HG03571 (cell line): Measurements from ENCODE around the gene PROC.
"Not testable (repeated sequence)": the region's sequence is repeated elsewhere in the genome, so short reads cannot be mapped to it uniquely, and the experiment has no call there.

ENCODE experiments used
- ATAC-seq: cut with Tn5 transposase; IDR thresholded peaks from one replicate; pipeline ENCODE4 v1.9.1; 2021; ENCODE audit not compliant: unreplicated experiment

Gene PROC

GRCh38 chr2:127425540-127426490 is 7.6 kb downstream of the PROC start:
- no peak for ATAC-seq

DNA sequence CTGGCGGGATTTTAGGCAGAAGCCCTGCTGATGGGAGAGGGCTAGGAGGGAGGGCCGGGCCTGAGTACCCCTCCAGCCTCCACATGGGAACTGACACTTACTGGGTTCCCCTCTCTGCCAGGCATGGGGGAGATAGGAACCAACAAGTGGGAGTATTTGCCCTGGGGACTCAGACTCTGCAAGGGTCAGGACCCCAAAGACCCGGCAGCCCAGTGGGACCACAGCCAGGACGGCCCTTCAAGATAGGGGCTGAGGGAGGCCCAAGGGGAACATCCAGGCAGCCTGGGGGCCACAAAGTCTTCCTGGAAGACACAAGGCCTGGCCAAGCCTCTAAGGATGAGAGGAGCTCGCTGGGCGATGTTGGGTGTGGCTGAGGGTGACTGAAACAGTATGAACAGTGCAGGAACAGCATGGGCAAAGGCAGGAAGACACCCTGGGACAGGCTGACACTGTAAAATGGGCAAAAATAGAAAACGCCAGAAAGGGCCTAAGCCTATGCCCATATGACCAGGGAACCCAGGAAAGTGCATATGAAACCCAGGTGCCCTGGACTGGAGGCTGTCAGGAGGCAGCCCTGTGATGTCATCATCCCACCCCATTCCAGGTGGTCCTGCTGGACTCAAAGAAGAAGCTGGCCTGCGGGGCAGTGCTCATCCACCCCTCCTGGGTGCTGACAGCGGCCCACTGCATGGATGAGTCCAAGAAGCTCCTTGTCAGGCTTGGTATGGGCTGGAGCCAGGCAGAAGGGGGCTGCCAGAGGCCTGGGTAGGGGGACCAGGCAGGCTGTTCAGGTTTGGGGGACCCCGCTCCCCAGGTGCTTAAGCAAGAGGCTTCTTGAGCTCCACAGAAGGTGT is 8.5 kb downstream of the PROC start:
- ATAC-seq, result no peak

DNA sequence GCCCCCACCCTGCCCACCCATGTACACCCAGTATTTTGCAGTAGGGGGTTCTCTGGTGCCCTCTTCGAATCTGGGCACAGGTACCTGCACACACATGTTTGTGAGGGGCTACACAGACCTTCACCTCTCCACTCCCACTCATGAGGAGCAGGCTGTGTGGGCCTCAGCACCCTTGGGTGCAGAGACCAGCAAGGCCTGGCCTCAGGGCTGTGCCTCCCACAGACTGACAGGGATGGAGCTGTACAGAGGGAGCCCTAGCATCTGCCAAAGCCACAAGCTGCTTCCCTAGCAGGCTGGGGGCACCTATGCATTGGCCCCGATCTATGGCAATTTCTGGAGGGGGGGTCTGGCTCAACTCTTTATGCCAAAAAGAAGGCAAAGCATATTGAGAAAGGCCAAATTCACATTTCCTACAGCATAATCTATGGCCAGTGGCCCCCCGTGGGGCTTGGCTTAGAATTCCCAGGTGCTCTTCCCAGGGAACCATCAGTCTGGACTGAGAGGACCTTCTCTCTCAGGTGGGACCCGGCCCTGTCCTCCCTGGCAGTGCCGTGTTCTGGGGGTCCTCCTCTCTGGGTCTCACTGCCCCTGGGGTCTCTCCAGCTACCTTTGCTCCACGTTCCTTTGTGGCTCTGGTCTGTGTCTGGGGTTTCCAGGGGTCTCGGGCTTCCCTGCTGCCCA is 9.3 kb downstream of the PROC start:
- ATAC-seq, result no peak

GRCh38 chr2:127428057-127428814 is 10.0 kb downstream of the PROC start:
- no peak for ATAC-seq

- no peak for ATAC-seq
These were observed 10.5 kb downstream of the PROC start for GRCh38 chr2:127428815-127429109.

- ATAC-seq, result no peak
These were observed 11.1 kb downstream of the PROC start for GRCh38 chr2:127429291-127429690.

- no peak for ATAC-seq
These were observed 11.7 kb downstream of the PROC start for GRCh38 chr2:127429844-127430425.

- no peak for ATAC-seq
These were observed 13.3 kb downstream of the PROC start for GRCh38 chr2:127431408-127432023.

GRCh38 chr2:127434515-127434914 is 16.3 kb downstream of the PROC start:
- ATAC-seq, result no peak

DNA sequence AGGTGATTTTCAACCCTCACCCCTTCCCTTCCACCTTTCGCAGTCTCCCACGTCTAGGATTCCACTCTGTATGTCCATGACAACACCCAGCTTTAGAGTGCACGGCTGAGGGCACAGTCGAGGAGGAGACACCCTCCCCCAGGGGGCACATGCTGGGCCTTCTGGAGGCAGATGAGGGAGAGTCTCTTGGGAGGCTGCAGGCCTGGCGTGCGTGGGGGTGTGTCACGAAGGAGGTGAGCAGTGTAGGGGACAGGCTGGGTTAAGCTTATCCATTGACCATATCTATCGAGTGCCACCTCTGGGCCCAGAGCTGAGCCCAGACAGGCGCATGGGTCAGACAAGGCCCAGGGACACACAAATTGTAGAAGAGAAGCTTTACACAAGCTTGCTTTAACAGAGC is 18.8 kb downstream of the PROC start:
- no peak for ATAC-seq

- no peak for ATAC-seq
These were observed 19.8 kb downstream of the PROC start for GRCh38 chr2:127437781-127438726.

DNA sequence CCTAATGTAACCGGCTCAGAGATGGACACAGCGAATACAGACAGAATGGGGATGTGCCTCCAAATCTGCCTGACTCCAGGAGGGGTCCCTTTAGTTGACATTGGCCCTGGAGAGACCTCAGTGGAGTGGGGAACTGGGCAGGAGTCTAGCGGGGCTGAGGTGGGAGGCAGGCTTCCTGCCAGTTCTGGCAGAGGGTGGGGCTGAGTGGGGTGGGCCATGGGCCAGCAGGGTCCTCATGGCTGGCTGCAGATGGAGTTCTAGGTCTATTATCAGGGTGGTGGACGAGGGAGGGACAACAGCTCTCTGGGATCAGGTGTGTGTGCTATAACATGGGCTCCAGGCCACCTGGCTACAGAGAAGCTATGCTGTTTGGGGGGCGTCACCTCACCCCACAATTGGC is 21.1 kb downstream of the PROC start:
- no peak for ATAC-seq

GRCh38 chr2:127448526-127448925 is 30.3 kb downstream of the PROC start:
- no peak for ATAC-seq

- no peak for ATAC-seq
These were observed 31.2 kb downstream of the PROC start for GRCh38 chr2:127449414-127449813.

DNA sequence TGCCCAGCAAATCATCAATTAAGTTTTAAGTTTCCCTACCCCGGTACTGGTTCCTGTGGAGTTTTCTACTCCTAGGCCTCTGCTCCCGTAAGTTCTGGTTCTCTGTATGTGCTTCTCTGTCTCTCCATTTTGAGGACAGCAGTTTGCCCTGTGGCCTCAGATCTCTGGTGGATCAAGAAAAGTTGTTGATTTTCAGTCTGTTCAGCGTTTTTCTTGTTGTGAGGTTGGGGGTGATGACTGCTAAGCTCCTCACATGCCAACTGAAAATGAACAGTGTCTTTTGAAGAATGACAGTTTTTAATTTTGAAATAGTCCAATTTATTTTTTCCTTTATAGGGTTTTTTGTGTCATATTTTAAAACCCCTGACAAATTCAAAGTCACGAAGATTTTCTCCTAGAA is 31.7 kb downstream of the PROC start:
- ATAC-seq, result no peak

DNA sequence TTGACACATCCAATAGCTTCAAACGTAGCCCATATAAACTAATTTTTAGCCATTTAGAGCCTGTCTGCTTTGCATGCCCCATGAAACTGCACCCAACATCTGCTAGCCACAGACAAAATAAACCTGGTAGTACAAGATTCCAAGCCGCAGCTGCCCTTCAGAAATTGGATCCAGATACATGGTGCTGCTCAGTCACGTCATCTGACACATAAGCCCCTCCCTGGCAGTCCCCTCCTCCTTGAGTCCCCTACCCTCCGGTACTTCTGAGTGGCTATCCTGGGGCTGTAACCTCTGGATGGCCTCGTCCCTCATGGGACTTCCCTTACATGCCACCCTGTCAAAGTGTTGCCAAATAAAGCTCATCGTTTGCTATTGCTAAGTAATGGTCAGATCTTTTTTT is 33.8 kb downstream of the PROC start:
- ATAC-seq, result no peak

- ATAC-seq, result not testable (repeated sequence)
These were observed 34.2 kb downstream of the PROC start for GRCh38 chr2:127452423-127452822.

GRCh38 chr2:127453013-127453391 is 34.8 kb downstream of the PROC start:
- ATAC-seq, result no peak
